K562 (cell line): ENCODE measurements around the gene ZC3H12C. TPM values are rescaled to one million over a fixed set of nuclear protein-coding genes. Genes with fewer than 3 reads are reported as not detected.

Experiments used
- BCOR ChIP-seq: fragments of 450-650 bp; IDR thresholded peaks from 2 replicates; pipeline ENCODE4 v1.6.1; 2016
- CCAR2 ChIP-seq: fragments of 200-400 bp; formaldehyde crosslinking; IDR thresholded peaks from 2 replicates; pipeline ENCODE4 v1.6.1; 2017; ENCODE audit warnings: mild to moderate bottlenecking, low read depth, low read length
- CSDE1 ChIP-seq, 2 experiments: fragments of 450-650 bp; IDR thresholded peaks; 2 replicates each; pipeline ENCODE4 v1.6.1; 2016; ENCODE audit warnings: mild to moderate bottlenecking in 1 of 2
- E2F3 ChIP-seq: fragments of 250-450 bp; sonication (Bioruptor Pico); IDR thresholded peaks from 2 replicates; pipeline ENCODE4 v1.4.0; 2020; ENCODE audit warnings: mild to moderate bottlenecking
- HDGF ChIP-seq: fragments of 450-650 bp; IDR thresholded peaks from 2 replicates; pipeline ENCODE4 v1.6.1; 2016
- HSF4 ChIP-seq: fragments of 250-450 bp; sonication (Bioruptor Pico); IDR thresholded peaks from 2 replicates; pipeline ENCODE4 v2.1.2; 2022; ENCODE audit warnings: mild to moderate bottlenecking, moderate library complexity, borderline replicate concordance
- PCBP1 ChIP-seq: fragments of 200-400 bp; formaldehyde crosslinking; IDR thresholded peaks from 2 replicates; pipeline ENCODE4 v1.6.1; 2018; ENCODE audit warnings: mild to moderate bottlenecking, low read depth, low read length; ENCODE audit not compliant: poor library complexity, severe bottlenecking
- PHF8 ChIP-seq: fragments of 200-600 bp; sonication (generic); IDR thresholded peaks from 2 replicates; pipeline ENCODE4 v1.6.1; 2012; ENCODE audit warnings: mixed run types, mild to moderate bottlenecking, inconsistent platforms, low read length, moderate library complexity, borderline replicate concordance
- POLR2AphosphoS5 ChIP-seq: IDR thresholded peaks from 2 replicates; pipeline ENCODE4 v1.6.1; 2011; ENCODE audit warnings: mild to moderate bottlenecking, low read depth, low read length, moderate library complexity; ENCODE audit not compliant: control insufficient read depth, insufficient read depth
- ZBTB40 ChIP-seq, 2 experiments: fragments of 450-650 bp in 1 of 2; sonication (generic) in 1 of 2; formaldehyde crosslinking in 1 of 2; IDR thresholded peaks; 2 replicates each; pipeline versions ENCODE4 v1.7.1 to v1.9.0; 2016 to 2022; ENCODE audit warnings: inconsistent platforms in 1 of 2, mild to moderate bottlenecking in 1 of 2, missing genetic modification reagents in 1 of 2
- ZNF184 ChIP-seq: sonication (generic); formaldehyde crosslinking; IDR thresholded peaks from 2 replicates; pipeline ENCODE4 v1.5.0; 2020; ENCODE audit warnings: missing genetic modification reagents
- ZNF239 ChIP-seq: fragments of 250-450 bp; sonication (Bioruptor Pico); IDR thresholded peaks from 2 replicates; pipeline ENCODE4 v1.4.0; 2020; ENCODE audit warnings: mild to moderate bottlenecking
- ZNF764 ChIP-seq: fragments of 250-450 bp; sonication (Bioruptor Pico); IDR thresholded peaks from 2 replicates; pipeline ENCODE4 v1.4.0; 2020; ENCODE audit warnings: low read depth, mild to moderate bottlenecking, moderate library complexity
- polyA plus RNA-seq, 8 experiments: library from polyadenylated mRNA; depleted of rRNA in 4 of 8; stranded (reverse) in 5 of 8; unstranded in 3 of 8; fragments of >200 nt; fragmentation: Nextera tagmentation in 2 of 8; fragmentation: Illumina TruSeq in 1 of 8; extraction: Ambion mirVana in 2 of 8; extraction: Trizol in 1 of 8; gene quantifications; 2 replicates each; pipeline versions ENCODE4 v1.2.1 to v1.2.3, GENCODE V29; 2011 to 2014; ENCODE audit warnings: inconsistent platforms in 1 of 8, missing spikeins in 1 of 8
- total RNA-seq, 7 experiments: library from RNA; depleted of rRNA in 6 of 7; stranded (reverse); fragments of >200 nt in 6 of 7; fragmentation: Illumina TruSeq in 2 of 7; extraction: Trizol in 2 of 7; gene quantifications; 2 replicates each; pipeline versions ENCODE4 v1.2.1 to v1.2.3, GENCODE V29; 2011 to 2021; ENCODE audit warnings: low replicate concordance in 1 of 7
- TF ChIP-seq, protein P1 (sequence below), 2 experiments: fragments of 450-650 bp; conservative IDR thresholded peaks; 2 replicates each; pipeline ENCODE4 v1.6.1; 2017; ENCODE audit warnings: mild to moderate bottlenecking in 2 of 2, moderate library complexity in 2 of 2
- TF ChIP-seq, protein P2 (sequence below), 2 experiments: fragments of 250-450 bp in 1 of 2; fragments of 450-650 bp in 1 of 2; sonication (Bioruptor Pico) in 1 of 2; IDR thresholded peaks; 2 replicates each; pipeline versions ENCODE4 v1.6.1 to v1.8.0; 2016 to 2021; ENCODE audit warnings: mild to moderate bottlenecking in 2 of 2, moderate library complexity in 2 of 2, missing compliant biosample characterization in 1 of 2, missing genetic modification characterization in 1 of 2

ZC3H12C gene
- total and polyA plus RNA-seq, 9 of the 15 experiments (the other 6 are each of a cell fraction or from before 2014, with no cell fraction given) = 0.56 to 5.9 (median 3.3) TPM

DNA sequence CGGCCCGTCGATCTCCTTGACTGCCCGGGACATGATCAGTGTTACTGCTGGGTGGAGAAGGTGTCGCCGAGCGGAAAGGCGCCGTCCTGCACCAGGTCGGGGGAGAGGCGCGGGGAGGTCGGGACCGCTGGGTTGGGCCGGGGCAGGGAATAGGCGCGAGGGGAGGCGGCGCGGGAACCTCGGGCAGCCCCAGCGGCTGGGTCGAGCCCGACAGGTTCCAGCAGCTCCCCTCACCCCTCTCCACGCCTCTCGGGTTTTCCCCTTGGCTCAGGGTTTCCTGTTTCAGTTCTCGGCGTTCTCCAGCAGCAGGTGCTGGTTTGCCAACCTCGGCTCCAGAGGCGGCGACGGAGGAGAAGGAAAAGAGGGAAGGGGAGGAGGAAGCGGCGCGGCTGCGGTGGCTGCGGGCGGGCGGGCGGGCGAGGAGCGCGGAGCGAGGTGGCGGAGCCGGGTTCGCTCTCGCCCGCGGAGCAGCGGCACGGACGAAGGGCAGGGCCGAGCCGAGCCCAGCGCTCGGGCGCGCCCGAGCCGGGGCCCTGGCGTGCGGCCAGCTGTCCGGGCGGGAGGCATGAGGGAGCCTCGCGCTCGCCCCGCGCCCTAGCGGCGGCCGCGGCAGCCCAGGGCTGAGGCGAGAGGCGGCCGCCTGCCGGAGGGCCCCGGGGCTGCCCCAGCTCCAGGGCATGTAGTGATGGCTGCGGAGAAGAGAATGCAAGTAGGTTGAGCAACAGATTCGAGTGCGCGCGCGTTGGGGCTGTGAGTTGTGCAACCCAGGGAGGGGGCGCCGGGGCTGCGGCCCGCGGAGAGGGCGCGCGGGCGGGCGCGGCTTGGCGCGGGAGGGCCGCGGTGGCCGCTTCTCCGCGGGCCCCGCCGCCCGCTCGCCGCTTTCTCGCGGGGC is at the start of gene ZC3H12C (continued):
- TF ChIP-seq HDGF = no peak
- peak; percentile 28; the same call in 1 of the 2 replicates for TF ChIP-seq POLR2AphosphoS5
- no peak for TF ChIP-seq ZNF239 (CRISPR knock-in tag)
- TF ChIP-seq, protein P1, sequence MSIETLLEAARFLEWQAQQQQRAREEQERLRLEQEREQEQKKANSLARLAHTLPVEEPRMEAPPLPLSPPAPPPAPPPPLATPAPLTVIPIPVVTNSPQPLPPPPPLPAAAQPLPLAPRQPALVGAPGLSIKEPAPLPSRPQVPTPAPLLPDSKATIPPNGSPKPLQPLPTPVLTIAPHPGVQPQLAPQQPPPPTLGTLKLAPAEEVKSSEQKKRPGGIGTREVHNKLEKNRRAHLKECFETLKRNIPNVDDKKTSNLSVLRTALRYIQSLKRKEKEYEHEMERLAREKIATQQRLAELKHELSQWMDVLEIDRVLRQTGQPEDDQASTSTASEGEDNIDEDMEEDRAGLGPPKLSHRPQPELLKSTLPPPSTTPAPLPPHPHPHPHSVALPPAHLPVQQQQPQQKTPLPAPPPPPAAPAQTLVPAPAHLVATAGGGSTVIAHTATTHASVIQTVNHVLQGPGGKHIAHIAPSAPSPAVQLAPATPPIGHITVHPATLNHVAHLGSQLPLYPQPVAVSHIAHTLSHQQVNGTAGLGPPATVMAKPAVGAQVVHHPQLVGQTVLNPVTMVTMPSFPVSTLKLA (conservative IDR thresholded peaks at IDR 0.05) = no peak
- TF ChIP-seq E2F3 (CRISPR knock-in tag) = 0 out of 2 replicates have a peak, but pooled peaks have one; percentile 48
- TF ChIP-seq CCAR2 = no peak
- TF ChIP-seq CSDE1 (IDR thresholded peaks at IDR 0.05) = no peak
- TF ChIP-seq ZNF184 (CRISPR knock-in tag) = no peak
- peak; percentile 46; the same call in 1 of the 2 replicates for TF ChIP-seq PHF8
- no peak for TF ChIP-seq ZNF764 (CRISPR knock-in tag)
- no peak for TF ChIP-seq BCOR
- TF ChIP-seq ZBTB40 (IDR thresholded peaks at IDR 0.05) = peak; percentile 35; the same call in 1 of the 2 replicates
- no peak for TF ChIP-seq ZBTB40 (CRISPR knock-in tag; IDR thresholded peaks at IDR 0.05)
- no peak for TF ChIP-seq PCBP1
- TF ChIP-seq HSF4 (CRISPR knock-in tag) = no peak
- TF ChIP-seq, protein P2, sequence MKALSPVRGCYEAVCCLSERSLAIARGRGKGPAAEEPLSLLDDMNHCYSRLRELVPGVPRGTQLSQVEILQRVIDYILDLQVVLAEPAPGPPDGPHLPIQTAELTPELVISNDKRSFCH (CRISPR knock-in tag; IDR thresholded peaks at IDR 0.05) = no peak
- TF ChIP-seq, protein P2 (tag; IDR thresholded peaks at IDR 0.05) = no peak
